Measurements from ENCODE around the gene RAB11FIP4.

The RAB11FIP4 gene

GRCh38 chr17:31508288-31509094 lies 117.0 kb downstream of the RAB11FIP4 start:
- no peak for DNase-seq

- no peak for DNase-seq
Observed at GRCh38 chr17:31509095-31509804, 117.8 kb downstream of the RAB11FIP4 start.

- no peak for DNase-seq
Observed at GRCh38 chr17:31509805-31510177, 118.3 kb downstream of the RAB11FIP4 start.

GRCh38 chr17:31510308-31511194 lies 119.1 kb downstream of the RAB11FIP4 start:
- DNase-seq = no peak

- DNase-seq = no peak
Observed at GRCh38 chr17:31511195-31511578, 119.7 kb downstream of the RAB11FIP4 start.

- no peak for DNase-seq
Observed at GRCh38 chr17:31511580-31511979, 120.1 kb downstream of the RAB11FIP4 start.

- no peak for DNase-seq
Observed at GRCh38 chr17:31512104-31512740, 120.7 kb downstream of the RAB11FIP4 start.

- DNase-seq = no peak
Observed at GRCh38 chr17:31512796-31513195, 121.3 kb downstream of the RAB11FIP4 start.

GRCh38 chr17:31513731-31514427 lies 122.4 kb downstream of the RAB11FIP4 start:
- DNase-seq = no peak

- no peak for DNase-seq
Observed at GRCh38 chr17:31515267-31515666, 123.8 kb downstream of the RAB11FIP4 start.

GRCh38 chr17:31517524-31517923 lies 126.0 kb downstream of the RAB11FIP4 start:
- DNase-seq = no peak

GRCh38 chr17:31518478-31518877 lies 127.0 kb downstream of the RAB11FIP4 start:
- DNase-seq = no peak

- no peak for DNase-seq
Observed at GRCh38 chr17:31521632-31522283, 130.3 kb downstream of the RAB11FIP4 start.

GRCh38 chr17:31522284-31522931 lies 130.9 kb downstream of the RAB11FIP4 start:
- no peak for DNase-seq

GRCh38 chr17:31522987-31523495 lies 131.6 kb downstream of the RAB11FIP4 start:
- DNase-seq = no peak

GRCh38 chr17:31523862-31524730 lies 132.6 kb downstream of the RAB11FIP4 start:
- DNase-seq = no peak

GRCh38 chr17:31524926-31525800 lies 133.7 kb downstream of the RAB11FIP4 start:
- DNase-seq = peak; percentile 85

GRCh38 chr17:31525801-31526549 lies 134.5 kb downstream of the RAB11FIP4 start:
- DNase-seq = no peak
